OCI-LY1 (cell line): ENCODE results near the gene SAMD5.

Source experiments
- H2AFZ ChIP-seq: fragments of 200-600 bp; sonication (generic), shearing (Covaris generic); 2 replicates; pipeline ENCODE4 v1.6.0; 2014; ENCODE audit warnings: antibody characterized with exemption, mild to moderate bottlenecking, low read length
- H3F3A ChIP-seq: fragments of 200-600 bp; sonication (generic), shearing (Covaris generic); 2 replicates; pipeline ENCODE4 v1.6.0; 2014; ENCODE audit warnings: mild to moderate bottlenecking, antibody characterized with exemption, low read length, moderate library complexity; ENCODE audit not compliant: insufficient read depth
- H3K27ac ChIP-seq: fragments of 200-600 bp; sonication (generic); 2 replicates; pipeline ENCODE4 v1.5.1; 2014; ENCODE audit warnings: low read length, mixed run types, mild to moderate bottlenecking, low read depth; ENCODE audit not compliant: poor library complexity, severe bottlenecking
- H3K27me3 ChIP-seq: fragments of 200-600 bp; sonication (generic); 2 replicates; pipeline ENCODE4 v1.6.0; 2014; ENCODE audit warnings: antibody characterized with exemption, mild to moderate bottlenecking, low read length, moderate library complexity; ENCODE audit not compliant: insufficient read depth
- H3K36me3 ChIP-seq: fragments of 200-600 bp; sonication (generic); 2 replicates; pipeline ENCODE4 v1.6.1; 2014; ENCODE audit warnings: mild to moderate bottlenecking, antibody characterized with exemption, low read length, moderate library complexity, mixed read lengths; ENCODE audit not compliant: insufficient read depth
- H3K4me1 ChIP-seq: fragments of 200-600 bp; sonication (generic); 2 replicates; pipeline ENCODE4 v1.5.1; 2014; ENCODE audit warnings: mild to moderate bottlenecking, low read length, moderate library complexity; ENCODE audit not compliant: insufficient read depth, severe bottlenecking
- H3K4me2 ChIP-seq: fragments of 200-600 bp; sonication (generic), shearing (Covaris generic); 2 replicates; pipeline ENCODE4 v1.6.1; 2014; ENCODE audit warnings: low read length
- H3K4me3 ChIP-seq: fragments of 200-600 bp; sonication (generic); 2 replicates; pipeline ENCODE4 v1.5.1; 2014; ENCODE audit warnings: low read length, low read depth, mild to moderate bottlenecking, mixed read lengths; ENCODE audit not compliant: poor library complexity, severe bottlenecking
- H3K79me2 ChIP-seq: fragments of 200-600 bp; shearing (Covaris generic); 2 replicates; pipeline ENCODE4 v1.6.1; 2016; ENCODE audit warnings: mixed run types, low read length, mixed read lengths; ENCODE audit not compliant: insufficient read depth
- H3K9ac ChIP-seq: fragments of 200-600 bp; sonication (generic), shearing (Covaris generic); 2 replicates; pipeline ENCODE4 v1.6.1; 2014; ENCODE audit warnings: mild to moderate bottlenecking, low read length, mixed read lengths
- H3K9me2 ChIP-seq: fragments of 200-600 bp; sonication (generic), shearing (Covaris generic); 2 replicates; pipeline ENCODE4 v1.6.1; 2014; ENCODE audit warnings: low read depth, mild to moderate bottlenecking, low read length, mixed read lengths
- H3K9me3 ChIP-seq: fragments of 200-600 bp; shearing (Covaris generic); 2 replicates; pipeline ENCODE4 v1.6.1; 2014; ENCODE audit warnings: low read length, mixed read lengths
- H4K20me1 ChIP-seq: fragments of 200-600 bp; sonication (generic), shearing (Covaris generic); 2 replicates; pipeline ENCODE4 v1.6.0; 2016; ENCODE audit warnings: mild to moderate bottlenecking, low read length; ENCODE audit not compliant: insufficient read depth
- CTCF ChIP-seq: fragments of 200-600 bp; sonication (generic), shearing (Covaris generic); IDR thresholded peaks from 2 replicates; pipeline ENCODE4 v1.5.1; 2017; ENCODE audit warnings: mild to moderate bottlenecking, antibody characterized with exemption, low read length, moderate library complexity, mixed read lengths
- EZH2 ChIP-seq: fragments of 200-600 bp; sonication (generic), shearing (Covaris generic); IDR thresholded peaks from 2 replicates; pipeline ENCODE4 v1.8.0; 2017; ENCODE audit warnings: borderline replicate concordance, mixed run types, mild to moderate bottlenecking, antibody characterized with exemption, low read length, moderate library complexity, mixed read lengths

SAMD5 gene

GRCh38 chr6:147548921-147549475, 40.5 kb downstream of the SAMD5 start:
- no peak for TF ChIP-seq EZH2
- no peak for TF ChIP-seq CTCF
- Histone ChIP-seq H3K79me2 (no peaks in the 10 kb centered on the region), H3K27ac (no peak overlapping the region), H3K9me3 (no peaks in the 10 kb centered on the region), H4K20me1 (no peaks in the 10 kb centered on the region), H3K36me3 (no peaks in the 10 kb centered on the region), H3K27me3 (no peaks in the 10 kb centered on the region), H3K4me2 (no peak overlapping the region), H3K4me3 (no peak overlapping the region), H3K9ac (no peak overlapping the region), H3K9me2 (no peaks in the 10 kb centered on the region), H2AFZ (no peak overlapping the region), H3F3A (no peaks in the 10 kb centered on the region), H3K4me1 (no peaks in the 10 kb centered on the region)

- H3K9me2 ChIP-seq = no peaks in the 10 kb centered on the region
- no peak for TF ChIP-seq CTCF
- no peak overlapping the region for H3K9ac ChIP-seq
- H3K79me2 ChIP-seq = no peaks in the 10 kb centered on the region
- no peak overlapping the region for H3K27ac ChIP-seq
- no peak overlapping the region for H3K4me2 ChIP-seq
- no peak overlapping the region for H3K4me3 ChIP-seq
- H3K27me3 ChIP-seq = no peaks in the 10 kb centered on the region
- H3K4me1 ChIP-seq = no peaks in the 10 kb centered on the region
- no peaks in the 10 kb centered on the region for H4K20me1 ChIP-seq
- H3K9me3 ChIP-seq = no peaks in the 10 kb centered on the region
- no peak overlapping the region for H2AFZ ChIP-seq
- no peaks in the 10 kb centered on the region for H3K36me3 ChIP-seq
- H3F3A ChIP-seq = no peaks in the 10 kb centered on the region
These were observed 41.0 kb downstream of the SAMD5 start for GRCh38 chr6:147549531-147549930.

GRCh38 chr6:147551976-147552375, 43.5 kb downstream of the SAMD5 start:
- Histone ChIP-seq H3K9me3 (no peaks in the 10 kb centered on the region), H3K36me3 (no peaks in the 10 kb centered on the region), H3K9me2 (no peaks in the 10 kb centered on the region), H3K4me3 (no peak overlapping the region), H3K9ac (no peak overlapping the region), H3K79me2 (no peaks in the 10 kb centered on the region), H3K4me1 (no peaks in the 10 kb centered on the region), H3K27ac (no peak overlapping the region), H3K27me3 (no peaks in the 10 kb centered on the region), H4K20me1 (no peaks in the 10 kb centered on the region), H3K4me2 (no peak overlapping the region), H3F3A (no peaks in the 10 kb centered on the region), H2AFZ (no peak overlapping the region)
- TF ChIP-seq CTCF (no peak), EZH2 (no peak)
